Dedifferentiated amniotic fluid mesenchymal stem cell (primary cell): ENCODE results near the gene CAMK2D.
A peak's percentile ranks its signal among the peaks of the same experiment; 100 is the strongest.

Experiments
- DNase-seq: peaks from one replicate; pipeline ENCODE4 v3.0.0-alpha.2; 2016; ENCODE audit errors: extremely low spot score

Gene CAMK2D

DNA sequence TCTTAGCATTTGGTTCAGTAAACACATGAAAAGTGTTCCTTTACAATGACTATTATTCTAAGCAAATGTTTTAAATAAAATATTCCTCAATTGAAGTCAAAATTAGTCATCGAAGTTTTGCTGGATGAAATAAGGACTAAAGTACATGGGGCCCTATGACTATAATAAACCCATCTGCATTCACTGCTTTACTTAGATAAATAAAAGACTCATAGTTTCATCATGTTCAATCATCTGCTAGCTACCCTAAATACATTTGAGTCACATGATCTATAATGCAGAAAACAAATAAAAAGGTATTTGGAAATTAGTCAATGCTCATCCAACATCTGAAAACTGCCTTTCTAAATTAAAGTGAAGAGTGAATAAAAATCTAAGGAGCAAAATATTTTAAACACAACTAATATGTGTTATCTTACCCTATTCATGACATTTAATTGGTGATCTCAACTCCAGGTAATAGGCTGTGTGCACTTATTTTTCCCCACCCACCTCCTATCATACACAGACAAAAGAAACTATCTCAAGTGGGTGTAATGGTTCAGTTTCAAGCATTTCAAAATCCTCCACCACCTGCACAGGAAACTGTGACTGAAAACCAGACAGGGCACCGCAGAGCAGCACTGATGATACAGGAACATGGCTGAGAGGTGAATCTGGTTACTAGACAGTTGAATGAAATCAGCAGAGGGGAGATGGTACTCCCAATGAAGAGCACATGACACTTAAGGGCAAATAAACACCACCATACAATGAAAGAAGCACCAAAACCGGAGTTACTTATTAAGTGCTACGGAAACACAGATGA, 78.6 kb downstream of the CAMK2D start:
- peak; percentile 61 for DNase-seq

- peak; percentile 27 for DNase-seq
Observed at GRCh38 chr4:113678641-113679040, 82.9 kb downstream of the CAMK2D start.

DNA sequence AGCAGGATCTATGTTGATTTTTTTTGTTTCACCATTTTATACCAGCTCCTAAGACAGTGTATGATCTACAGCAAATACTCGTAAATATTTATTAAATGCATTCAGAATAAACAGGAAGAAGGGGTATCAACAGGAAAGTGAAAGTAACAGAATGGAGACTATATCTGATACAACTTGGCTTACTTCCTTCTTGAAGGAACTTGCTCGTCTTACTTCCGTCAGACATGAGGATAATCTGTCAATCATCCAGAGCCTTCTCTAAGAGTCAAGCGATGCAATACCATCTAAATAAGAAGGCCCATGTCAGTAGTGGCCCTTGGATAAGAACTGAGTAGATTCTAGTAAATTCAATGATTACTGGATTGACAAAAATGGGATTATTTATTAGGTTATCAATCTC, 84.2 kb downstream of the CAMK2D start:
- DNase-seq, result no peak

DNA sequence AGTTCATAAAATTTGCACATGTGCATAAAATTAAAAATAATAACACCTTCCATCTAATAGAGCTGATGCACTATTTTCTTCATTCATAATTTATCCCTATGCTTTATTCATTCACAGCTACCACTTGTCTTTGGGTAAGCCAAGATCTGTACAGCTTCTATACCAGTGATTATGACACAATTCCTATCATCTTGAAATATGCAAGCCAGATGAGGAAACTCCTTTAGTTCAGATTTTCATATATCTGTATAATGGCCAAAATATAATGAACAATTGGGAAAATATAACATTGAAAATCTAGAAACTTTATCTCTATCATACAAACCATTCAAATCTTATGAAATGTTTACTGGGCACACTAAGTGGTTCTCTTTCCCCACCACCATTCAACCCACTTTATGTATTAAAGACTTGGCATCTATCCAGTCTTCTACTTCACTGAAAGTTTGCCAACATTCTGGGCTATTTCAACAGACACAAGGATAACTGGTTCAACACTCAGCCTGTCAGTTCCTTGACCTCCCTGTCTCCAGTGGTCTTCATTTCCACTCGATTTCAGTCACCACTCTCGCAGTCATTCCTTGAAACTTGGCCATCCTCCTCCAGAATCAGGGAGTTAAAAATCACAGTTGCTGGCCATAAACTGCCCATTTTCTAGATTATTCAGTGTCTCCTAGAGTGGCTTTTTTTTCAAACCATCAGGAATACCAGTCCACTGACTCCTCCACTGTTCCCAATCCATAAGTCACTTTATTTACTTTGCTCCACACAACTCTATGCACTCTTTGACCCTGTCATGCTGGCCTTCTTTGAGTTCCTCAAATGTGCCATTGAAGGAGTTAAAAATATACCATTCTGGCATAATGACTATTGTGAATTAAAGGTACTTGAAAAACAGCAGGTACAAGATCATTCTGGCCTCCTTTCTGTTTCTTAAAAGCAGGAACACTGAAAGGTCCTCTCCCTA, 85.5 kb downstream of the CAMK2D start:
- DNase-seq, result no peak

DNA sequence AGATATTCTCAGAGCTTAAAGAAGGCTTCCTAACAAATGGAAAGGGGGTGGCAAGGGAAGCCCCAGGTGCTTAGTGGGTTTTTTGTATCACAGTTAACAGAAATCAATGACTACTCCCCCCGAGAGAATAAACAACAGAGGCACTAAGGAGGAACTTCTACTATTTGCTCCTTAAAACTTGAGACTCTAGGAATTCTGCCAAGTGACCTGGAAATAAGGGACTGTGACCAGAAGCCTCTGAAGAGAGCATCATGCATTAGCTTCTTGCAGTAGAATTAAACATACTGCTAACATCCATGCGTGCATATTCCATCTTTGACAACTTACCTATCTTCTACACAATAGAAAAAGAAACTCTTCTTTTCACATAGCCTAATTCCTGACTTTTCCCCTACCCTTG, 86.8 kb downstream of the CAMK2D start:
- DNase-seq, result no peak

DNA sequence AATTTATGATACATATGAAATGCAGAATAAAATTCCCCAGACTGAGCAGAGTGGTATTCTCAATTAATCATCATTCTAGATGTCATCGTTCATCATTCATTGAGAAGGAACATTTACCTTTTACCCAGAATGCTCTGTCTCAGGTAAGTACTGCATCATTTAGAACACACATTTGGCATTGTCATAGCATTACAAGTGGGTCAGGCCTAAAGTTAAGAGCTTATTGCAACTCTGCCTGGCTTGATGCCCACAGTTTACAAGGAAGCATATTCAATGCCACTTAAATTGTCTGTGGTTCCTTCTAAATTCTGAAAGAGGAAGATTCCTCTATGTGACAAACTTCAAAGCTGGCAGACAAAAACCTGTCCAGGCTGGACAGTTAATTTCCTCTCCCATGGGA, 87.3 kb downstream of the CAMK2D start:
- DNase-seq, result no peak

DNA sequence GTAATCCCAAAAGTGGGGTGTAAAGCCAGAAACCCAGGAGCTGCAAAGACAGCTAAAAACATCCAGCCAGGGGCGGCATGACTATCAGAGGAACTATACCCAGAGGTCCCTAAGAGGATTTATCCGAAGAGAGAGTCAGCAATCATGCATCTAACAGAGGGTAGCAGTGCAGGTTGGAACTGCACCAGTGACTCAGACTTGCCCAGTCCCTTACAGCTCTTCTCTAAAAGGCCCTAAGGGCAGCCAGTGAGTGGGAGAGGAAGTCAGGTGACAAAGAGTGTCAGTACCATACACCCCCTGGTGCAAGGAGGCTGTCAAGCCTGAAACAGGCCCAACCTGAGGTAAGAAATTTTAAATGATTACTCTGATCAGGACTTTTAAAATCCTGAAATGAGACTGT, 88.1 kb downstream of the CAMK2D start:
- DNase-seq, result no peak

DNA sequence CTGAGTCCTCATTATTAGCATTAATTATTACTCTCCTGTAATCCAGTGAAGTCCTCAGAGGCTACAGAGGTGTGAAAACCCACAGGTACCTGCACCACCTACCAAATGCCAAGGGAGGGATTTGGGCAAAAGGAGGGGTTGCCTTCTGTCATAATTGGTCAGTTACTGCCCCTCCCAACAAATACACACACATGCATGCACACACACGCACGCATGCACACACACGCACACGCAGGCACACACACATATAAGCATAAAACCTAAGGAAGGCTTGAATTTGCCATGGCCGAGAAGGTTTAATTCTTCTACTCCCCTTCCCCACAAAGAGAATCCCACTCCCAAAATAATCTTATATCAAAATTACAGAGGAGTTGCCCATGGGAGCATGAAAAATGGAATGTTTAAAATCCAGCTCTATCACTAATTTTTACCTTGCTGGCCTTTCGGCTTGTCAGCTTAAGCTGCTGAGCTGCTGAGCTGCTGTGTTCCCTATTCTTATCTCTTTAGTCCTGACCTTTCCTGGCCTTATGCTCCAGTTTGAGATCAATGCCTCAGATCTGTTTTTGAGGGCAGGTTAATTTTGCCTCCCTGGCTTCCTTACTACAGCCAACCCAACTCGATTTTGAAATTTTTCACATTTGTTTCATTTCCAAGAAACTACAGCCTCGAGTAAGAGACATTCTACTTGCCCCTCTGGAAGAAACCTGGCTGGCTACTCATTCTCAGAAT, 95.0 kb downstream of the CAMK2D start:
- DNase-seq, result no peak

GRCh38 chr4:113665036-113665435, 96.5 kb downstream of the CAMK2D start:
- no peak for DNase-seq

DNA sequence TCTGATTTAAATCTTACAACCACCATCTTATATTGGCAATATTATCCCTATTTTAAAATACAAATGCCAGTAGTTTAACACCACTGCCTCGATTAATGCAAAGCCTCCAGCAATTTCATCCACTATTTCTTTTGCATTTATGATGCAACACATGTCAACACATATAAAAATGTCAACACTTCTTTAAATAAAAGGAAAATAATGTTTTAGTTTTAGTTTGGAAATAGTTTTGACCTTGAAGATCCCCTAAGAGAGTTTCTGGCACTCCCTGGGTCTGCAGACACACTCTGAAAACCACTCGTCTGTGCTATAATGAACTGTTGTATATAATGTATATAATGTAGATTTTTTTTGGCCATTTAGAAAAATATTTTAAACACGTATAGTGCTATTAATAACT, 99.0 kb downstream of the CAMK2D start:
- no peak for DNase-seq

- DNase-seq, result no peak
Observed at GRCh38 chr4:113659127-113659526, 102.4 kb downstream of the CAMK2D start.

DNA sequence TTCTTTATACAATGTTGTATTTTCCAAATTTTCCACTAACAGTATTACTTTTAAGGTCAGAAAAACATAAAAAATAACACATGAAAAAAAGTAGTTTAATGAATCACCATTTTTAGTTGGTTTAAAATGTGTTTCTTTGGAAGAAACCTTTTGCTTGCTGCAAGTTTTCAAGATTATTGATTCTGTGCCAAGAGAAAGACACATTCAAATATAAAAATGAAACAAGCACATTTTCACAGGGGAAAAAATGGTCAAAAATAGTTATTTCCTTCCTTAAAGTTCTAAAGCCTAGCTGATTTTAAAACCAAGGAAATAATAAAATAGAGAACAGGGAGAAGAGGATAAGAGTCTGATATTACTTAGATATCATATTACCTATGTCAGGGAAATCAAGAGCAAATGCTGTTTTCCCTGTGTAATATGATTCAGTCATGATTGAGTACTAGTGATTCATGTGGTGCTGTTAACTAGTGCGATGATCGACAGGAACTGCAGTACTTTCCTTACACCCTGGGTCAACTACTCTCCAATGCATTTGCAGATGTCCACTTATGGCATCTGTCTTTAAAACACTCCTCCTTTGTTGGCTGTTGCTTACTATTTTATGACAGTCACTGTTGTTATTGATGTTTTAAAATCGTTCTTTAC, 103.8 kb downstream of the CAMK2D start:
- DNase-seq, result peak; percentile 40

DNA sequence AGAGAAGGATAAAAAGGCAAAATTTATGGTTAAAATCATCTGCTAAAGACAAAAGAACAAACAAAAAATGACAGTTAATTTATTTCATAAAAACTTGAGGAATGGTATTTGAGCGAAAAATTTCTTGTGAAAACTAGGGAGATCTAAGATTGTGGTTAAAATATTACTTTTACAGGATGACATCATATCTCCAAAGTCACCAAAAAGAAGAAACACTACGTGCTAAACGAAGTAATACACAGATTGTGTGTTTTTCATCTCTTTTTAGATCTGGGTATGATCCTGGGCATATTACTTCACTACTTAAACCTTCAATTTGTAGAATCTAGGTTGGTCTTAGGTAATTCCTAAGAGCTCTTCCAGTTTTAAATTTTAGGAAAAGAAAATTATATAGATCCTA, 107.7 kb downstream of the CAMK2D start:
- no peak for DNase-seq

- DNase-seq, result no peak
Observed at GRCh38 chr4:113646442-113646822, 115.1 kb downstream of the CAMK2D start.

DNA sequence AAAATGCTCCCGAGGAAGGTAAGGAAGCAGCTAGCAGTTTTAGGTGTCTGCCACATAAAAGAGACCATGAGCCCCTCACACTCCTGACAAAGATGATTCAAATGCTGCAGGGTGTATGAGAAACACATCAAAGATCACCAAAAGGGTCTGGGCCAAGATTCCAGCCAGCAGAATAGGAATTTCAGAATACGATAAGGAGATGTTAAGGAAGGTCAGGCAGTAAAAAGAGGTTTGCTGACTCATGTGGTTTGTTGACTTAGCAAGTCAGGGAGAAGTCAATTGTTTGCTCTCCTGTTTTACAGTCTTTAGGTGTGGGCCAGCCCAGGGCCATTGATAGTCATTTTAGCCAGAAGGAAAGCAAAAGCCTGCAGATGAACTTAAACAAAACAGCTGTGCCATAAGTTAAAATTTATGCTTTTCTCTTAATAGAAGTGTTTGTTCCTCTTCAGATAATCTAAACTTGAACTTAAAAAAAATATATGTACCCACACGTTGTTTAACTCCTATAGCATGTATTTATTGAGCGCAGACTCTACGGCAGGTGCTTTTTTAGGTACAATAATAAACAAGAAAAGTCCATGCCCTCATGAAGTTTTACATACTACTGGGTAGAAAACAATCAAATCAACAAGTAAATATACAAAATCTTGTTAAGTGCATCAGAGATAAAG, 115.6 kb downstream of the CAMK2D start:
- peak; percentile 21 for DNase-seq

DNA sequence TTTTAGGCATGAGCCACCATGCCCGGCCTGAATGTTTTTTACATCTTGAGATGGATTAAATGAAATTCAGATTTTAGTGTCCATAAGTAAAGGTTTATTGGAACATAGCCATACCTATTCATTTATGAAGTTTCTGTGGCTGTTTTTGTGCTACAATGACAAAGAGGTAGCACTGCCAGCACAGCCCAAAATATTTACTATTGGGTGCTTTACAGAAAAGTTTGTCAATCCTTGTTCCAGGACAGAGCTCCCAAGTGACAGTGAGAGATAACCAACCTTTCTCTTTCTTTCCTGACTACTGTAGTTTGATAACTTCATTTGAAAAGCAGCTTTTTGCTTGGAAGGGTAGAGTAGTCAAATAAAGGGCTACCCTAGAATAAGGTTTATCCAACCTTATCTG, 116.2 kb downstream of the CAMK2D start:
- no peak for DNase-seq

- DNase-seq, result no peak
Observed at GRCh38 chr4:113644398-113644797, 117.1 kb downstream of the CAMK2D start.

- DNase-seq, result no peak
Observed at GRCh38 chr4:113643505-113643904, 118.0 kb downstream of the CAMK2D start.

- DNase-seq, result no peak
Observed at GRCh38 chr4:113641025-113641431, 120.5 kb downstream of the CAMK2D start.

DNA sequence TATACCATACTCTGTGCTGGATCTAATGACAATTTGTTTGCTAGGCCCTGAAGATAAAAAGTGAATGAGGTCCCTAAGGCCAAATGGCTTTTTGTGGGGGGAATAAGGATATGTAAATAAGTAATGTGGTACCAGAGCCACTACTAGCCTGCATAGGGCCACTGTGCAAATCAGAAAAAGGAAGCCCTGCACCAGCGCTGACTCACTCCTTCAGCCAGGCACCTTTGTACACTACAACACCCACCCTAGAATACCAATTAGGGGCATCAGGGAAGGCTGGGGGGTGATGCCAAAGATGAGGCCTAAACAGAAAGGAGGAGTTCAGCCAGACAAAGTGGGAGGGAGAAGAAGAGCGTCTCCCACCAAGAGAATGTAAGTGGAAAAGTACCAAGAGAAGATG, 122.2 kb downstream of the CAMK2D start:
- no peak for DNase-seq

DNA sequence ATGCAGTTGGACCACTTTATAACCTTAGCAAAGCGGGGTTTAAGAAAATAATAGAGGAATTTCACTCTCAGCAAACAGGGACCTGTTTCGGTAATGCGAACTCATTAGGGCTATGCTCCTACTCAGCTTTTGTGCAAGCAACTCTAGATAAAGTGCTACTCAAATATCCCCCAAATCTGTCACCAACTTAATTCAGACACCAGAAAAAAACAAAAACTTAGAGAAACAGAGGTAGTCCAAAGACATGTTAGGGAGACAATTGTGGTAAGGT, 123.0 kb downstream of the CAMK2D start:
- DNase-seq, result no peak
